NCI-H526 treated with DMSO at 0.1 percent for 48 hours (cell line): ENCODE measurements around the gene ACOT7.

Experiments used
- DNase-seq: peaks from one replicate; lab custom pipeline; 2025; lab: John Stamatoyannopoulos, UW

Gene ACOT7

GRCh38 chr1:6251681-6252373 lies 141.7 kb downstream of the ACOT7 start:
- DNase-seq, result no peak

- no peak for DNase-seq
Measured at GRCh38 chr1:6251233-6251632, 142.3 kb downstream of the ACOT7 start.

DNA sequence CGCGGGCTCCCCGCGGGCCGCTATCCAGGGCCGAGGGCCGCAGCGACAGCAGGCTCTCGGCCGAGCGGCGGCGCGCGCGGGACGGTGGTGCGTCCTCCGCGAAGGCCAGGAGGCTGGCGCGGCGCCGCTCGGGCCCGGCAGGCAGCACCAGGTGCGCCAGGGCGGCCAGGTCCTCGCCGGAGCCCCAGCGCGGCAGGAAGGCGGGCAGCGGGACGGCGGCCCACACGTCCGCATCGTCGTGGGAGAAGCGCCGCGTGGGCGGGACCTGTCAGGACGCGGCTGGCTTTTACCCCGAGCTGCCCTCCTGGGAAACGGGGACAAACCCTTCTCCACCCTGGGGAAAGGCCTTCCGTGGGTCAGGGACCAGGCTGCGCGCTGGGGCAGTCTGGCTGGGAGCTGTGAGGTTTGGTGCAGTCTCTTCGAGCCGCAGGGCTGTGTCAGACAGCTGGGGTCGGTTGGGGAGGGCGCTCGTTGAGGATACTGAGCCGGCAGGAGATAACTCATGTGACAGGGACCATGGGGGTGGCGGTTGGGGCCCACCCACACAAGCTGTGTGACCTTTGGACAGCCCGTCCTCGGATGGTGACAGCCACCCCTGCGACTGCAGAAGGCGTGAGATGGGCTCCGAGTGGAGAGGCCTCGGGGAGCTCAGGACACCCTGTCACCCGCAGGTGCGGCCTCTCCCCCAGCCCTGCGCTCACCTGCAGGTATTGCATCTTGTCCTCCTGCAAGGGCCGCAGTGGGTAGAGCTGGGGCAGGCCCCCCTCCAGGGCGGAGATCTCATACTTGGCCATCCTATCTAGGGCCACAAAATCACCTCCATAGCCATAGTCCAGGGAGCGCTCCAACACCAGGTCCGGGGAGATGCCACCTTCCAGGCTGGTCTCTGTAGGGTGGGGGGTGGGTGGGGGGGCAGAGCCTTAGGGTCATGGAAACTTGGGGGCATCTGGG lies 143.6 kb downstream of the ACOT7 start:
- DNase-seq, result no peak

DNA sequence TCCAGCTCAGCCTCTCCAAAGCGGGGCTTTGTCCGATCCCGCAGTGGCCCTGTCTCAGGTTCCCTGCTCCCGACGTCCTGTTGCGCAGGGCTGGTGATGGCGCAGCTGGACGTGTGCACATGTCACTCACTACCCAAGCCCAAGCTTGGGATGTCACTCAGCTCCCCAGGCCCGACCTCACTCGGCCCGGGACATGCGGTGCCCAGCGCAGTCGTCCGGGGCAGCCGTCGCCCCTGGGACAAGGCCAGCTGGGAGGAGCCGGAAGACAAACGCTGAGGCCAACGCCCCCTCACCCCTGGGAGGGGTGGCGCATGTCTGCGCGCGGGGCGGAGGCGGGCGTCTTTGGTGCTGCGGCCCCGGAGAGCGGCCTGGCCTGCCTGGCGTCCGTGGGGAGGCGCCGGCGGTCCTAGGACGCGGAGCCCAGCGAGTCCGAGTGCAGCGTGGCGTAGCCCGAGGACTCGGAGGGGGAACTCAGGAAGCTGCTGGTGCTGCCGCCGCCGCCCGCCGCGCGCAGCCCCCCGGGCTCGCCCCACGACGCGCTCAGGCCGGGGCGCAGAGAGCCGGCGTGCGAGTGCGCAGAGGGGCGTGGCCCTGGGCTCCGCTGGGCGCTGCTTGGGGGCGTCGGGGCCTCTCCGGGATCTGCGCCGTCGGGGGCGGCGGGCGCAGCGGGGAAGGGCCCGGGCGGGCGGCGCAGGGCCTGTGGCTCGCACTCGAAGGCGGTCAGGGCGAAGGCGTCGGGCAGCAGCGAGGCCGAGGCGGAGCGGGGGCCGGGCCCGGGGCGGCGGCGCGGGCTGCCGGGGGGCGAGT lies 144.4 kb downstream of the ACOT7 start:
- no peak for DNase-seq

GRCh38 chr1:6248161-6248776 lies 145.3 kb downstream of the ACOT7 start:
- no peak for DNase-seq

GRCh38 chr1:6247651-6248050 lies 145.9 kb downstream of the ACOT7 start:
- DNase-seq, result no peak

- DNase-seq, result peak; percentile 52
Measured at GRCh38 chr1:6246497-6247467, 146.8 kb downstream of the ACOT7 start.

GRCh38 chr1:6245869-6246496 lies 147.6 kb downstream of the ACOT7 start:
- peak; percentile 36 for DNase-seq

DNA sequence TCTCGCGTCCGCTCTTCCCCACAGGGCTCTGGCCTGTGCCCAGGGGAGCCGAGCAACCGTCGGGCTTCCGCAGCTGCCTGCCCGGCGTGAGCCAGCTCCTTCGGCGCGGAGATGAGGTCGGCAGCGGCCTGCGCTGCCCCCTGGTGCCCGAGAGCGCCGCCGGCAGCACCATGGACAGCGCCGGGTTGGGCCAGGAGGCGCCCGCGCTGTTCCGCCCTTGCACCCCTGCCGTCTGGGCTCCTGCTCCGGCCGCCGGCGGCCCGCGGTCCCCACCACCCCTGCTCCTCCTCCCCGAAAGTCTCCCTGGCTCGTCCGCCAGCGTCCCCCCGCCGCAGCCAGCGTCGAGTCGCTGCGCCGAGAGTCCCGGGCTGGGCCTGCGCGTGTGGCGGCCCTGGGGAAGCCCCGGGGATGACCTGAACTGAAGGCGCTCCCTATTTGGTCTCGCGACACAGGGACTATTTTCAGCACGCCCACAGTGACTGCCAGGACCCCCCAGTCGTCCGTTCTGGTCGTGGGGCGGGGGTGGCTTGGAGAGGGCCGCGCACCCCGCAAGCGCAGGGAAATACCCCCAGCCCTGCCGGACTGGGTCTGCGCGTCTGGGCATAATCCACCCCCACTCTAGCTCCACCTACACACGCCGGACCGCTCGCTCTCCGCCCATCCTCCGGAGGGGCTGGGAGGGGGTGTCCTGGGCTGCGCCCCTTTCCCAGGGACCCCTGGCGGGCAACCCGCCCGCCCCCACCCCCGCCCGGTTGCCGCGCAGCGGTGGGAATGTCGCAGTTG lies 148.3 kb downstream of the ACOT7 start:
- peak; percentile 32 for DNase-seq

DNA sequence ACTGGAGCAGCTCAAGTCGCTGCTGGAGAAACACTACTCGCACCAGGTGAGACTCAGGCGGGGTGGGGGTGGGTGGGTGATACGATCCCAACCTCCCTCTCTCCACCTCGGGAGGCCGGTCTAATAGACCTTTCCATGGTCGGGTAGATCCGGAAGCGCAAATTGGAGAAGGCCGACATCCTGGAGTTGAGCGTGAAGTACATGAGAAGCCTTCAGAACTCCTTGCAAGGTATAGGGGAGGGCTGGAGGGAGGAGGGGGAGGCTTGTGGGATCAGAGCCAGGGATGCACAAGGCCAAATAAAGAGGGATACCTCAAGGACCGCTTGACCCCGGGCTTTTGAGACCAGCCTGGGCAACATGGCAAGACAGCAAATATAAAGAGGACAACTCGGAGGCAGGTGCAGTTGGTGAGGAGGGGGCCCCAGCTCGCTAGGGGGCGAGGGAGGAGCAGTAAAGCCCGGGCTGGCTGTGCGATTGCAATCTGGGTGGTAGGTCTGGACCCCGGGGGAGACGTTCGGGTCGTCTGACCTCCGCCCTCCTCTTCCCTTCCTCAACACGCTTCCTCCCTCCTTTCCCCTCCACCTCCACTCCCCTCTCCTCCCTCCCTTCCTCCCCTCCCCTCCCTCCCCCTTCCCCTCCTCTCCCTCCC lies 149.0 kb downstream of the ACOT7 start:
- no peak for DNase-seq

DNA sequence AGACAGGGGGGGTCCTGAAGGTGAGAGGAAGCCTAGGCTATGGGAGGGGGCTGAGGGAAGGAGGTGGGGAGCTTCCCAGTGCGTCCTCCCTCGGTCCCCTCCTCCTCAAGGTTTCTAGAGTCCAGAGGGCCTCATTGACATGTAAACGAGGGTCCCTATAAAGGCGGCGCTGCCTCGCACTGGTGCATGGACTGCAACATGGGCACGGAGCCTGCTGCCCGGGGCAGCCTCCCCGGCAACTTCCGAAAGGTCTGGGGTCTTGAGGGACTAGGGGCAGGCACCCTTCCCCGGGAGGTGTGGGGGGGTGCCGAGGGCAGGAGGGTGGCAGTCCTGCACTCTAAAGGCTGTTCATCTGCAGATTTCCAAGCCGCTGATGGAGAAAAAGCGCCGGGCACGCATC lies 149.6 kb downstream of the ACOT7 start, which contains the start of gene HES3:
Gene HES3 (plus strand): TSS at position 187 of the 400 bp plus-strand sequence. CDS start 187 bp downstream, at position 374.
- no peak for DNase-seq

DNA sequence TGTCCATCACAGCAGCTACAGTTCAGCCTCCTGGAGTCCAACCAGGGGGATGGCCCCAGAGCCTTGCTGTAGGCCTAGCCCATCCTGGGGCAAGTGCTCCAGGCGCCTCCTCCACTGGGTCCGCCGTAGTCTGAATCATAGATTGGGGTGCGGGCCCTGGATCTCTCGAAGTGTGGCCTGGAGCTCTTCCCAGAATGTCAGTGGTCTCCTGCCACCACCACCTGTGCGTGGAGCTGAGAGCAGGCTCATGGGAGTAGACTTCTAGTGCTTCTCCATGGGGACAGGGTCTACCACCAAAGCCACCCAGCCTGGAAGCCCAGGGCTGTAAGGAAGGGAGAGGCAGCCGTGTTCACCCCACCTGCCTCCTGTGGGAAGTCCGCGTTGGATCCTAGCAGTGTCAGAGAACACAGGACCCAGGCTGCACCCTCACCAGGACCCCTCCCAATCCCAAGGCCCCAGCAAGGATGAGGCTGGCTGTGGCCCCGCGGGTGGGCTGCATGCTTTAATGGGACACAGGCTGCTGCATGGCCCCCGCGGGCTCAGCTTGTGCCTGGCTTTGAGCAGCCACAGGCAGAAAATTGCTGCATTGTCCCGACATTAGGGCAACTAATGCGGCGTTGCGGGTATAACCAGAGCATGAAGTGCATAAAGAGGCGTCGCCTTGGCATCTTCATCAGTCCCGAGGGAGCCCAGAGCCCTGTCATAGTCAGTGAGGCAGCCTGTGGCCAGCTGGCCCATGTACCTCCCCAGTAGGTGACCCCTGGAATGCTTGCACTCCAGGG lies 150.3 kb downstream of the ACOT7 start:
- no peak for DNase-seq

- no peak for DNase-seq
Measured at GRCh38 chr1:6241887-6242740, 151.5 kb downstream of the ACOT7 start.

GRCh38 chr1:6241107-6241886 lies 152.3 kb downstream of the ACOT7 start:
- DNase-seq, result no peak

- no peak for DNase-seq
Measured at GRCh38 chr1:6239950-6240768, 153.4 kb downstream of the ACOT7 start.
